ENCODE data around the gene CGB3. TPM values are rescaled to one million over a fixed set of nuclear protein-coding genes. Genes with fewer than 3 reads are reported as not detected.
"Not testable (repeated sequence)": the region's sequence is repeated elsewhere in the genome, so short reads cannot be mapped to it uniquely, and the experiment has no call there.

CGB3 gene
- polyA plus RNA-seq, 3 donors = not detected

DNA sequence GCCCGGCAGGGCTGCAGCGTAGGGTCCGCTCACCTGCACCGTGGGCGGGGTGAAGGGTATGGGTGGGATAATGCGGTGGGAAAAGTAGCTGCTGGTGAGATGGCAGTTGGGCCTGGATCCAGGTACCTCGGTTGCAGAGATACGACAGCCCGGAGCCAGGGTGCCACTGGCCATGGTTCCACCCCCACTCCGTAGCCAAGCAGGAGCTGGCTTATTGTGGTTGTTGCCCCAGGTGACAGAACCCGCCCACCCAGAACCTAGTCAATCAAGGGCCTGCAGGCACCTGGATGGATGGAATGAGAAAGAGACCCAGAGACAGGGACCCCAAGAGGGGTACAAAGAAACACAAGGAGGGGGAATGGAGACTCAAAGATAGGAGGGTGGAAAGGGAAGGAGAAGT, 3.8 kb downstream of the CGB3 start:
- H3K9ac ChIP-seq (ENCODE audit: insufficient read depth, low read length, poor library complexity, severe bottlenecking) = no peak overlapping the region
- intact Hi-C loops (cut with micrococcal nuclease) = no loop called here
- no peak for DNase-seq
- WGBS (ENCODE audit: insufficient coverage) = 79% methylated on average over 10 of the region's 11 CpGs
- Mint-ChIP-seq H3K4me1 (peaks cover 29% of the 10 kb centered on the region), H3K4me3 (peak overlapping the region in 1 of 2 donors; percentile 55), H3K27ac (no peak overlapping the region), H3K27me3 (ENCODE audit: low read depth in 3 of 3) (peaks cover 36 to 48% (median 48%) of the 10 kb centered on the region in 3 donors), H3K9me3 (peaks cover 0 to 10% (median 5%) of the 10 kb centered on the region in 7 donors), H3K36me3 (peaks cover 18 to 19% of the 10 kb centered on the region in 2 donors)
- H3K36me3 ChIP-seq (replicated peaks in 1 of 2; ENCODE audit: control insufficient read depth in 1 of 2, insufficient read depth in 2 of 2, low read length in 2 of 2) = peaks cover 8 to 11% of the 10 kb centered on the region in 2 donors
- no peaks in the 10 kb centered on the region for H3K9me3 ChIP-seq (replicated peaks in 1 of 2; ENCODE audit: control insufficient read depth in 1 of 2, insufficient read depth in 1 of 2, low read length in 2 of 2)
- H3K4me2 ChIP-seq (replicated peaks; ENCODE audit: extremely low read depth, low read length, poor library complexity, severe bottlenecking) = no peak overlapping the region
- H3K4me3 ChIP-seq (replicated peaks in 1 of 3; ENCODE audit: low read depth in 2 of 3, low read length in 3 of 3) = no peak overlapping the region
- no peaks in the 10 kb centered on the region for H4K20me1 ChIP-seq (ENCODE audit: insufficient read depth, low read length)
- peaks cover 24 to 29% of the 10 kb centered on the region in 2 donors for H3K4me1 ChIP-seq (ENCODE audit: control insufficient read depth in 1 of 2, insufficient read depth in 2 of 2, low read length in 2 of 2)
- peaks cover 14 to 49% of the 10 kb centered on the region in 2 donors for H3K27me3 ChIP-seq (ENCODE audit: control insufficient read depth in 2 of 2, insufficient read depth in 2 of 2, low read length in 2 of 2)
- H3K27ac ChIP-seq (ENCODE audit: low read depth in 1 of 2, low read length in 2 of 2) = no peak overlapping the region
- no peaks in the 10 kb centered on the region for H3K79me2 ChIP-seq (ENCODE audit: insufficient read depth, low read length)
- TF ChIP-seq, protein P1, sequence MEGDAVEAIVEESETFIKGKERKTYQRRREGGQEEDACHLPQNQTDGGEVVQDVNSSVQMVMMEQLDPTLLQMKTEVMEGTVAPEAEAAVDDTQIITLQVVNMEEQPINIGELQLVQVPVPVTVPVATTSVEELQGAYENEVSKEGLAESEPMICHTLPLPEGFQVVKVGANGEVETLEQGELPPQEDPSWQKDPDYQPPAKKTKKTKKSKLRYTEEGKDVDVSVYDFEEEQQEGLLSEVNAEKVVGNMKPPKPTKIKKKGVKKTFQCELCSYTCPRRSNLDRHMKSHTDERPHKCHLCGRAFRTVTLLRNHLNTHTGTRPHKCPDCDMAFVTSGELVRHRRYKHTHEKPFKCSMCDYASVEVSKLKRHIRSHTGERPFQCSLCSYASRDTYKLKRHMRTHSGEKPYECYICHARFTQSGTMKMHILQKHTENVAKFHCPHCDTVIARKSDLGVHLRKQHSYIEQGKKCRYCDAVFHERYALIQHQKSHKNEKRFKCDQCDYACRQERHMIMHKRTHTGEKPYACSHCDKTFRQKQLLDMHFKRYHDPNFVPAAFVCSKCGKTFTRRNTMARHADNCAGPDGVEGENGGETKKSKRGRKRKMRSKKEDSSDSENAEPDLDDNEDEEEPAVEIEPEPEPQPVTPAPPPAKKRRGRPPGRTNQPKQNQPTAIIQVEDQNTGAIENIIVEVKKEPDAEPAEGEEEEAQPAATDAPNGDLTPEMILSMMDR (IDR thresholded peaks at IDR 0.05) = no peak
- no peak overlapping the region for H2AFZ ChIP-seq (ENCODE audit: insufficient read depth, low read depth, low read length, poor library complexity, severe bottlenecking)

DNA sequence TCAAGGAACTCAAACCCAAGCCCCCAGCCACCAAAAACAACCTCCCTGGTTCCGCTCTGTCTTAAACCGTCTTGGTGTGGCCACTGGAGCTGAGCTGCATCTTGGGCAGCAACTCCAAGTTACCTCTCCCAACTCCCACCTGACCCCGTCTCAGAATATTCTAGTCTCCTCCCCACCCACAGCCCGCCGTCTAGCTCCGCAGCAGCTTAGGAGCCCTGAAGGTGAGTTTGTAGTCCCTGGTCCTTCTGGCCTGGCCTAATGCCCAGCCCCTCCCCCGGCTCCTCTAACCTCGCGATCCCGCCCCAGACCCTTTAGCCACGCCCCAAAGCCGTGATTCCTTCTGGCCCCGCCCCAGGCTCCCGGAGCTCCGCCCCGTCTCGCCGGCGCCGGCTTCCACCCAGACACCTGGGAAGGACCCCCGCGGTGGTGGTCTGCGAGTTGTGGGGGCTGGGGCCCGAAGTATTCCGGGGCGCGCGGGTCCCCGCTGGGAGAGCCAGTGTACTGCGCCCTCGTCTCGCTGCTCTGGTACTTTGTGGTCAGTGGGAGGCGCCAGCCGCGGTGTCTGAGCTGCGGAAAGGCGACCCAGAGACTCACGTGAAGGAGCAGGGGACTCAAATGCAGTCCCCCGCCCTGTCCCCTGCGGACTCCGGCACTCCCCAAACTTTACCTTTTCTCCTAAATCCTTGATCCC, 4.7 kb downstream of the CGB3 start:
- H3K4me3 Mint-ChIP-seq = peak overlapping the region; percentile 91 to 96
- Histone ChIP-seq H3K36me3 (replicated peaks in 1 of 2; ENCODE audit: control insufficient read depth in 1 of 2, insufficient read depth in 2 of 2, low read length in 2 of 2) (peaks cover 17 to 18% of the 10 kb centered on the region in 2 donors), H3K9me3 (replicated peaks in 1 of 2; ENCODE audit: control insufficient read depth in 1 of 2, insufficient read depth in 1 of 2, low read length in 2 of 2) (no peaks in the 10 kb centered on the region), H3K4me3 (replicated peaks in 1 of 3; ENCODE audit: low read depth in 2 of 3, low read length in 3 of 3) (peak overlapping the region; percentile 18 to 76 (median 50)), H3K4me1 (ENCODE audit: control insufficient read depth in 1 of 2, insufficient read depth in 2 of 2, low read length in 2 of 2) (peaks cover 24 to 29% of the 10 kb centered on the region in 2 donors), H4K20me1 (ENCODE audit: insufficient read depth, low read length) (no peaks in the 10 kb centered on the region), H2AFZ (ENCODE audit: insufficient read depth, low read depth, low read length, poor library complexity, severe bottlenecking) (peak overlapping the region; percentile 78), H3K27ac (ENCODE audit: low read depth in 1 of 2, low read length in 2 of 2) (no peak overlapping the region), H3K9ac (ENCODE audit: insufficient read depth, low read length, poor library complexity, severe bottlenecking) (no peak overlapping the region), H3K27me3 (ENCODE audit: control insufficient read depth in 2 of 2, insufficient read depth in 2 of 2, low read length in 2 of 2) (peaks cover 14 to 49% of the 10 kb centered on the region in 2 donors), H3K79me2 (ENCODE audit: insufficient read depth, low read length) (no peaks in the 10 kb centered on the region), H3K4me2 (replicated peaks; ENCODE audit: extremely low read depth, low read length, poor library complexity, severe bottlenecking) (peak overlapping the region; percentile 79)
- intact Hi-C loops (cut with micrococcal nuclease) = no loop called here
- peak overlapping the region in 2 of 7 donors; percentile 19 to 79 for H3K27ac Mint-ChIP-seq
- WGBS (ENCODE audit: insufficient coverage) = 7% methylated on average over 36 of the region's 41 CpGs
- H3K9me3 Mint-ChIP-seq = peaks cover 0 to 10% (median 5%) of the 10 kb centered on the region in 7 donors
- H3K36me3 Mint-ChIP-seq = peaks cover 24 to 28% of the 10 kb centered on the region in 2 donors
- H3K4me1 Mint-ChIP-seq = peaks cover 29% of the 10 kb centered on the region
- peak; percentile 29 to 37 (median 34) for DNase-seq
- TF ChIP-seq, protein P1 (IDR thresholded peaks at IDR 0.05) = no peak
- H3K27me3 Mint-ChIP-seq (ENCODE audit: low read depth in 3 of 3) = peaks cover 36 to 48% (median 48%) of the 10 kb centered on the region in 3 donors

DNA sequence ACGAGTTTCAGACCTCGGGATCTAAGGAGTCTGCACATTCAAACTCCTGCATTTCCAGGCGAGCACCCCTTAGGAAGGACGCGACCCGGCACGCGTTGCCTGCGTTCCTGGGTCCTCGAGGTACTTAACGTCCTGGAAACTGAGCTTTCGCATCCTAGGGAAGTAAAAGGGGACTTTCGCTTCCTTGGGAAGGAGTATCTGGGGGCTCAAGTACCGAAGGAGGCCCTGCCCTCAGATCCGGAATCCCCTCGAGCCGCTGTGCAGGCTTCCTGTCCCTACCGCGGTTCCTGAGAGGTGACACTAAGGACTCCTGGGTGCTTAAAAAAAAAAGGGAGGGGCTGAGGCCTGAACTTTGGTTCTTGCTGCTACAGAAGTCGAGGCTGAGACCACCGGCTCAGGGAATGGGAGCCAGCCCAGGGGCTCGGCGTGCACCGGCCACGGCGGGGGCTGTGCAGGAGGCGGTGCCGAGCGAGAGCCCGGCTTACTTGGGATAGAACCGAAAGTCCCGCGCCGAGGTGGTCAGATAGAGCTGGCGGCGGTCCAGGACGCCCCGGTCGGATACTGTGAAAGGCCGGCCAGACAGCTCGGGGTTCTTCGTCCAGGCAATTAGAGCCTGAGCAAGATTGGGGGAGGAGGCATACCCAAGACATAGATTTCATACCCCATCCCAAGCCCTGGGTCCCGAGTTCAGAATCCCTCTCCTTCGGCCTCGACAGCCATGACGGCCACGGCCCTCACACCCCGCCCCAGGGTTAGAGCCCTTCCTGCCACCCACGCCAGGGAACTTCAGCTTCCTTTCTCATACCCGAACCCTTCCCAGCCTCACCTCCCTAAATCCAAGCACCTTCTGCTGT, 5.5 kb downstream of the CGB3 start:
- WGBS (ENCODE audit: insufficient coverage) = 3% methylated on average over 38 of the region's 50 CpGs
- Mint-ChIP-seq H3K9me3 (peaks cover 0 to 10% (median 5%) of the 10 kb centered on the region in 7 donors), H3K27me3 (ENCODE audit: low read depth in 3 of 3) (peaks cover 36 to 48% (median 48%) of the 10 kb centered on the region in 3 donors), H3K27ac (peak overlapping the region in 3 of 7 donors; percentile 19 to 79 (median 25)), H3K4me3 (peak overlapping the region; percentile 91 to 96), H3K36me3 (peaks cover 25 to 34% of the 10 kb centered on the region in 2 donors), H3K4me1 (peaks cover 29% of the 10 kb centered on the region)
- peak overlapping the region; percentile 21 for H3K9ac ChIP-seq (ENCODE audit: insufficient read depth, low read length, poor library complexity, severe bottlenecking)
- DNase-seq; H3K27ac ChIP-seq (ENCODE audit: low read depth in 1 of 2, low read length in 2 of 2); intact Hi-C loops (cut with micrococcal nuclease); H3K9me3 ChIP-seq (replicated peaks in 1 of 2; ENCODE audit: control insufficient read depth in 1 of 2, insufficient read depth in 1 of 2, low read length in 2 of 2); H3K79me2 ChIP-seq (ENCODE audit: insufficient read depth, low read length); H4K20me1 ChIP-seq (ENCODE audit: insufficient read depth, low read length): not testable (repeated sequence)
- H3K4me3 ChIP-seq (replicated peaks in 1 of 3; ENCODE audit: low read depth in 2 of 3, low read length in 3 of 3) = peak overlapping the region; percentile 18 to 76 (median 50)
- peaks cover 19 to 24% of the 10 kb centered on the region in 2 donors for H3K36me3 ChIP-seq (replicated peaks in 1 of 2; ENCODE audit: control insufficient read depth in 1 of 2, insufficient read depth in 2 of 2, low read length in 2 of 2)
- peaks cover 14 to 49% of the 10 kb centered on the region in 2 donors for H3K27me3 ChIP-seq (ENCODE audit: control insufficient read depth in 2 of 2, insufficient read depth in 2 of 2, low read length in 2 of 2)
- peaks cover 24 to 29% of the 10 kb centered on the region in 2 donors for H3K4me1 ChIP-seq (ENCODE audit: control insufficient read depth in 1 of 2, insufficient read depth in 2 of 2, low read length in 2 of 2)
- H2AFZ ChIP-seq (ENCODE audit: insufficient read depth, low read depth, low read length, poor library complexity, severe bottlenecking) = peak overlapping the region; percentile 78
- peak overlapping the region; percentile 79 for H3K4me2 ChIP-seq (replicated peaks; ENCODE audit: extremely low read depth, low read length, poor library complexity, severe bottlenecking)
